ENCODE measurements around the gene DENND1A. TPM values are rescaled to one million over a fixed set of nuclear protein-coding genes. Genes with fewer than 3 reads are reported as not detected.
"Not testable (repeated sequence)": the region's sequence is repeated elsewhere in the genome, so short reads cannot be mapped to it uniquely, and the experiment has no call there.

DENND1A gene
- total and polyA plus RNA-seq, 4 donors: 7.9 to 22.0 (median 13.9) TPM

DNA sequence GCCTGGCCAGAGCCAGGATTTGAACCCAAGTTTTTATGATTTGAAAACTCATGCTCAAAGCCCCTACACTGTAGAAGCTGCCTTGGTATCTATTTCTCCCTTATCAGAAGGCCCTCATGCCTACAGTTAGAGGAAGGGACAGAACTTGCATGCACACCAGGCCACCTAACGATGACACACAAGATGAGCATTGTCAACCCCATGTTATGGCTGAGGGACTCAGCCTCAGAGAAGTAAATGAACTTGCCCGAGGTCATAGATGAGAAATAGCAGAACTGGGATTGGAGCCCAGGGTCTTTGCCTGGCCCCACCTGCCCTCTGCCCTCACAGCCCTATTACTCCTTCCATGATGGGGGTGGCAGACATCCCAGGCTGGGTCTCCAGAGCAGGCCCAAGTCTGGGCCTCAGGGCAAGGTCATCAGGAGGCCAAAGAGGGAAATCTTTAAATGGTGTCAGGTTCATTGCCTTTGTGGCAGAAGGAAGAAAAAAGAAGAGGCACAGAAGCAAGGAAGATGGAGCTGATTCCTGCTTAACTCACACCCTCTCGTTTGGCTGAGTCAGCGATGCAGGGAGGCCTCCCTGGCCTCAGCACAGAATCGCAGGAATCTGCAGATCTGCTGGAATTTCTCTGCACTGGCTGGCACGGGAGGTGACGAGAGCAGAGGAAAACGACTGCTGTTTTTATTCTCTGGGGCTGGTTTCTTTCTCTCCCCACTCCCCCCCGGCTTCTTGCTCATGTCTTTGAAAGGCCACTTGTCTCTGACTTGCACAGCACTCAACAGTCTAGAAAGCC is 594.5 kb downstream of the DENND1A start:
- H3K36me3 ChIP-seq (ENCODE audit: control insufficient read depth in 4 of 4, insufficient read depth in 3 of 4, low read depth in 1 of 4, low read length in 3 of 4): no peaks in the 10 kb centered on the region
- no peak overlapping the region for H3K27ac ChIP-seq (ENCODE audit: low read depth in 1 of 2, low read length in 2 of 2)
- TF ChIP-seq GABPA (IDR thresholded peaks at IDR 0.05 in 1 of 2, conservative IDR thresholded peaks at IDR 0.05 in 1 of 2): no peak
- TF ChIP-seq FOXA2 (IDR thresholded peaks at IDR 0.05): no peak
- TF ChIP-seq SP1 (IDR thresholded peaks at IDR 0.05): no peak
- no peak for TF ChIP-seq YY1 (IDR thresholded peaks at IDR 0.05)
- TF ChIP-seq RXRA (IDR thresholded peaks at IDR 0.05): no peak
- TF ChIP-seq TAF1 (conservative IDR thresholded peaks at IDR 0.05): no peak
- no peak for TF ChIP-seq MAX (IDR thresholded peaks at IDR 0.05)
- no peaks in the 10 kb centered on the region for H3K9me3 ChIP-seq (ENCODE audit: control insufficient read depth in 4 of 4, low read length in 3 of 4)
- no peak overlapping the region for H3K9ac ChIP-seq (ENCODE audit: low read depth in 1 of 2, low read length in 2 of 2)
- H3K4me3 ChIP-seq (ENCODE audit: low read depth in 1 of 3, low read length in 3 of 3): no peak overlapping the region
- WGBS: 67% methylated on average over 9 of the region's 9 CpGs
- no peak for DNase-seq (ENCODE audit: low spot score)
- no peaks in the 10 kb centered on the region for H3K27me3 ChIP-seq (ENCODE audit: control insufficient read depth in 4 of 4, insufficient read depth in 4 of 4, low read length in 3 of 4)
- no peaks in the 10 kb centered on the region for H3K4me1 ChIP-seq (ENCODE audit: control insufficient read depth in 4 of 4, insufficient read depth in 4 of 4, low read length in 3 of 4)

DNA sequence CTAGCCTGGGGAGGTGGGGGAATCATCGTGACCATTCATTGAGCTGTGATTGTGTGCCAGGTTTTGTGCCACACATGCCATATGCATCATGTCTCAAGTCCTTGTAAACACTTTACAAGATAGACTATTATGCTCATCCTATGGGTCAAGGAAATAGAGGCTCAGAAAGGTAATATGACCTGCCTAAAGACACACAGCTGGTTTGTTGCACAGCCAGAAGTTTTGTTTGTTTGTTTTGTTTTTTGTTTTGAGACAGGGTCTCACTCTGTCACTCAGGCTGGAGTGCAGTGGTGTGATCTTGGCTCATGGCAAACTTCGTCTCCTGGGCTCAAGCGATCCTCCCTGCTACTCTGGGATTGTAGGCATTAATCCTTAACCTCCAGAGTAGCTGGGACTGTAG is 595.3 kb downstream of the DENND1A start:
- TF ChIP-seq NR2F2 (IDR thresholded peaks at IDR 0.05): no peak
- TF ChIP-seq YY1 (IDR thresholded peaks at IDR 0.05): no peak
- no peak for TF ChIP-seq JUND (IDR thresholded peaks at IDR 0.05)
- TF ChIP-seq RXRA (IDR thresholded peaks at IDR 0.05): no peak
- no peak for TF ChIP-seq HNF4A (conservative IDR thresholded peaks at IDR 0.05)
- TF ChIP-seq FOXA2 (IDR thresholded peaks at IDR 0.05): no peak
- TF ChIP-seq HNF4G (IDR thresholded peaks at IDR 0.05): no peak
- H3K9me3 ChIP-seq (ENCODE audit: control insufficient read depth in 4 of 4, low read length in 3 of 4): no peaks in the 10 kb centered on the region
- DNase-seq (ENCODE audit: low spot score): no peak
- H3K36me3 ChIP-seq (ENCODE audit: control insufficient read depth in 4 of 4, insufficient read depth in 3 of 4, low read depth in 1 of 4, low read length in 3 of 4): no peaks in the 10 kb centered on the region
- 96% methylated on average over 3 of the region's 3 CpGs for WGBS
- no peaks in the 10 kb centered on the region for H3K4me1 ChIP-seq (ENCODE audit: control insufficient read depth in 4 of 4, insufficient read depth in 4 of 4, low read length in 3 of 4)
- H3K27me3 ChIP-seq (ENCODE audit: control insufficient read depth in 4 of 4, insufficient read depth in 4 of 4, low read length in 3 of 4): no peaks in the 10 kb centered on the region
- H3K27ac ChIP-seq (ENCODE audit: low read depth in 1 of 2, low read length in 2 of 2): no peak overlapping the region
- H3K4me3 ChIP-seq (ENCODE audit: low read depth in 1 of 3, low read length in 3 of 3): no peak overlapping the region
- no peak overlapping the region for H3K9ac ChIP-seq (ENCODE audit: low read depth in 1 of 2, low read length in 2 of 2)

- H3K9me3 ChIP-seq (ENCODE audit: control insufficient read depth in 4 of 4, low read length in 3 of 4); H3K27ac ChIP-seq (ENCODE audit: low read depth in 1 of 2, low read length in 2 of 2); H3K36me3 ChIP-seq (ENCODE audit: control insufficient read depth in 4 of 4, insufficient read depth in 3 of 4, low read depth in 1 of 4, low read length in 3 of 4); H3K4me1 ChIP-seq (ENCODE audit: control insufficient read depth in 4 of 4, insufficient read depth in 4 of 4, low read length in 3 of 4); H3K9ac ChIP-seq (ENCODE audit: low read depth in 1 of 2, low read length in 2 of 2); H3K27me3 ChIP-seq (ENCODE audit: control insufficient read depth in 4 of 4, insufficient read depth in 4 of 4, low read length in 3 of 4); H3K4me3 ChIP-seq (ENCODE audit: low read depth in 1 of 3, low read length in 3 of 3); DNase-seq (ENCODE audit: low spot score): not testable (repeated sequence)
- 74% methylated on average over 8 of the region's 8 CpGs for WGBS
Observed at GRCh38 chr9:123333058-123333669, 596.8 kb downstream of the DENND1A start.

GRCh38 chr9:123331346-123332060 is 598.4 kb downstream of the DENND1A start:
- 89% methylated on average over 15 of the region's 15 CpGs for WGBS
- DNase-seq (ENCODE audit: low spot score): no peak
- Histone ChIP-seq H3K27me3 (ENCODE audit: control insufficient read depth in 4 of 4, insufficient read depth in 4 of 4, low read length in 3 of 4) (no peaks in the 10 kb centered on the region), H3K27ac (ENCODE audit: low read depth in 1 of 2, low read length in 2 of 2) (no peak overlapping the region), H3K9ac (ENCODE audit: low read depth in 1 of 2, low read length in 2 of 2) (no peak overlapping the region), H3K36me3 (ENCODE audit: control insufficient read depth in 4 of 4, insufficient read depth in 3 of 4, low read depth in 1 of 4, low read length in 3 of 4) (no peaks in the 10 kb centered on the region), H3K9me3 (ENCODE audit: control insufficient read depth in 4 of 4, low read length in 3 of 4) (no peaks in the 10 kb centered on the region), H3K4me3 (ENCODE audit: low read depth in 1 of 3, low read length in 3 of 3) (no peak overlapping the region), H3K4me1 (ENCODE audit: control insufficient read depth in 4 of 4, insufficient read depth in 4 of 4, low read length in 3 of 4) (no peaks in the 10 kb centered on the region)
- no peak for TF ChIP-seq HNF4G (IDR thresholded peaks at IDR 0.05)
- no peak for TF ChIP-seq RAD21 (IDR thresholded peaks at IDR 0.05)
- no peak for TF ChIP-seq JUND (IDR thresholded peaks at IDR 0.05)
- no peak for TF ChIP-seq SP1 (IDR thresholded peaks at IDR 0.05)
- no peak for TF ChIP-seq REST (IDR thresholded peaks at IDR 0.05)
- no peak for TF ChIP-seq MAX (IDR thresholded peaks at IDR 0.05)
- no peak for TF ChIP-seq EGR1 (IDR thresholded peaks at IDR 0.05; ENCODE audit: low read depth in 2 of 2)
